Measurements from ENCODE around the gene CDH13. TPM values are rescaled to one million over a fixed set of nuclear protein-coding genes. Genes with fewer than 3 reads are reported as not detected.
A peak's percentile ranks its signal among the peaks of the same experiment; 100 is the strongest.

The CDH13 gene
- polyA plus RNA-seq, 1 experiment, result 113 TPM

- H3K36me3 ChIP-seq (ENCODE audit: control insufficient read depth, insufficient read depth, low read length), result no peaks in the 10 kb centered on the region
- no peak overlapping the region for H3K4me3 ChIP-seq (ENCODE audit: low read depth, low read length)
- POLR2A ChIA-PET, result no interaction called here
- CTCF ChIA-PET, result no interaction called here
- no peak for DNase-seq (ENCODE audit: low read depth)
- H3K27me3 ChIP-seq (ENCODE audit: control insufficient read depth, insufficient read depth, low read length), result no peaks in the 10 kb centered on the region
- TF ChIP-seq CTCF (IDR thresholded peaks at IDR 0.05; ENCODE audit: insufficient read depth, low read depth, low read length), result no peak
Measured at GRCh38 chr16:83298541-83298940, 671.8 kb downstream of the CDH13 start.

- POLR2A ChIA-PET, result no interaction called here
- CTCF ChIA-PET, result no interaction called here
- no peaks in the 10 kb centered on the region for H3K27me3 ChIP-seq (ENCODE audit: control insufficient read depth, insufficient read depth, low read length)
- TF ChIP-seq CTCF (IDR thresholded peaks at IDR 0.05; ENCODE audit: insufficient read depth, low read depth, low read length), result no peak
- H3K4me3 ChIP-seq (ENCODE audit: low read depth, low read length), result no peak overlapping the region
- no peaks in the 10 kb centered on the region for H3K36me3 ChIP-seq (ENCODE audit: control insufficient read depth, insufficient read depth, low read length)
- no peak for DNase-seq (ENCODE audit: low read depth)
Measured at GRCh38 chr16:83300326-83300725, 673.6 kb downstream of the CDH13 start.

GRCh38 chr16:83301971-83302370 is 675.2 kb downstream of the CDH13 start:
- ChIA-PET POLR2A (no interaction called here), CTCF (interaction anchor here (0.6 to 1.3 kb wide), 3 partner anchors 11 to 55 kb away, joined by 3 to 5 read pairs (median 3); no protein-coding TSS in a partner anchor)
- TF ChIP-seq CTCF (IDR thresholded peaks at IDR 0.05; ENCODE audit: insufficient read depth, low read depth, low read length), result no peak
- no peak overlapping the region for H3K4me3 ChIP-seq (ENCODE audit: low read depth, low read length)
- no peaks in the 10 kb centered on the region for H3K27me3 ChIP-seq (ENCODE audit: control insufficient read depth, insufficient read depth, low read length)
- DNase-seq (ENCODE audit: low read depth), result no peak
- no peaks in the 10 kb centered on the region for H3K36me3 ChIP-seq (ENCODE audit: control insufficient read depth, insufficient read depth, low read length)

- ChIA-PET CTCF (interaction anchor here (1.2 to 1.3 kb wide), 2 partner anchors 12 to 54 kb away, joined by 3 to 5 read pairs; no protein-coding TSS in a partner anchor), POLR2A (no interaction called here)
- Histone ChIP-seq H3K27me3 (ENCODE audit: control insufficient read depth, insufficient read depth, low read length) (no peaks in the 10 kb centered on the region), H3K36me3 (ENCODE audit: control insufficient read depth, insufficient read depth, low read length) (no peaks in the 10 kb centered on the region), H3K4me3 (ENCODE audit: low read depth, low read length) (no peak overlapping the region)
- DNase-seq (ENCODE audit: low read depth), result no peak
- TF ChIP-seq CTCF (IDR thresholded peaks at IDR 0.05; ENCODE audit: insufficient read depth, low read depth, low read length), result no peak
Measured at GRCh38 chr16:83302853-83303252, 676.1 kb downstream of the CDH13 start.

- no peaks in the 10 kb centered on the region for H3K27me3 ChIP-seq (ENCODE audit: control insufficient read depth, insufficient read depth, low read length)
- TF ChIP-seq CTCF (IDR thresholded peaks at IDR 0.05; ENCODE audit: insufficient read depth, low read depth, low read length), result no peak
- no peaks in the 10 kb centered on the region for H3K36me3 ChIP-seq (ENCODE audit: control insufficient read depth, insufficient read depth, low read length)
- ChIA-PET CTCF (interaction anchor here (1.5 kb wide), 1 partner anchor 52 kb away, joined by 4 read pairs; no protein-coding TSS in a partner anchor), POLR2A (no interaction called here)
- DNase-seq (ENCODE audit: low read depth), result peak; percentile 78
- no peak overlapping the region for H3K4me3 ChIP-seq (ENCODE audit: low read depth, low read length)
Measured at GRCh38 chr16:83305092-83305491, 678.3 kb downstream of the CDH13 start.
